Measurements from ENCODE around the gene SHANK1. TPM values are rescaled to one million over a fixed set of nuclear protein-coding genes. Genes with fewer than 3 reads are reported as not detected.

Gene SHANK1
- total RNA-seq, 2 experiments from 2014 or later, result not detected

- no peak for DNase-seq
- Mint-ChIP-seq H3K4me1 (peaks cover 27% of the 10 kb centered on the region), H3K9me3 (no peaks in the 10 kb centered on the region), H3K4me3 (peak overlapping the region; percentile 96), H3K36me3 (peaks cover 3% of the 10 kb centered on the region), H3K27ac (no peak overlapping the region), H3K27me3 (peaks cover 32% of the 10 kb centered on the region)
- POLR2A ChIA-PET, result interaction anchor here (0.9 to 2.6 kb wide), 5 partner anchors 54 to 213 kb away, joined by 3 to 18 read pairs (median 7); partner anchors contain the start of gene JOSD2
- no peak for ATAC-seq (ENCODE audit: low read depth)
These were observed 4.3 kb upstream of the SHANK1 start for GRCh38 chr19:50723735-50724521.

DNA sequence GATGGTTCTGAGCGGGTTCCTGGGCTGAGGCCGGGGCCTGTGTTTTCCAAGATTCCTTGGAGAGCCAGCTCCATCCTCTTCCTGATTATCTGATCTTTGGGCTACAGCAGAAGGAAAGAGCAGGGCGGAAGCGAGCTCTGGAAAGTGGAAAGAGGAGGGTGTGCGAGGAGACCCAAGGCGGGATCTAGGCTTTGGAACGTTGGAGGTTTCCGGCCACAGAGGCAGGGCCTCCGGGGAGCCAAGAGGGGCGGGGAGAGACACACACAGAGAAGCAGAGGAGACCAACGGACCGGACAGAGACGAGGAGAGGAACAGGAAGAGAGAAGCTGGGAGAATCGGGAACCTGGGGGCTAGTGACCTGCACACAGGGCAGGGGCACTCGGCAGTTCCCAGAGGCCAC, 3.5 kb upstream of the SHANK1 start, which contains the start of gene CLEC11A:
CLEC11A (plus strand) TSS at position 296 of the 400 bp plus-strand sequence. CDS start 162 bp downstream, outside the sequence.
- peak within 1 kb of the TSS; percentile 46 for H3K27ac Mint-ChIP-seq

GRCh38 chr19:50722201-50723013, 2.8 kb upstream of the SHANK1 start:
- peaks cover 3% of the 10 kb centered on the region for H3K36me3 Mint-ChIP-seq
- POLR2A ChIA-PET, result no interaction called here
- no peak overlapping the region for H3K4me3 Mint-ChIP-seq
- DNase-seq (no peak), ATAC-seq (ENCODE audit: low read depth) (no peak)
- H3K9me3 Mint-ChIP-seq, result no peaks in the 10 kb centered on the region
- peaks cover 37% of the 10 kb centered on the region for H3K27me3 Mint-ChIP-seq
- H3K27ac Mint-ChIP-seq, result no peak overlapping the region
- peaks cover 20% of the 10 kb centered on the region for H3K4me1 Mint-ChIP-seq

More for the DNA sequence above, 3.5 kb upstream of the SHANK1 start, which contains the start of gene CLEC11A:
- Mint-ChIP-seq H3K9me3 (no peaks in the 10 kb centered on the region), H3K4me3 (peak within 1 kb of the TSS; percentile 96), H3K4me1 (peaks cover 23% of the 10 kb centered on the region), H3K27me3 (peaks cover 32% of the 10 kb centered on the region), H3K36me3 (peaks cover 3% of the 10 kb centered on the region)
- POLR2A ChIA-PET, result no interaction called here
- DNase-seq (no peak), ATAC-seq (ENCODE audit: low read depth) (no peak)

GRCh38 chr19:50721441-50722137, 2.0 kb upstream of the SHANK1 start:
- peaks cover 16% of the 10 kb centered on the region for H3K4me1 Mint-ChIP-seq
- no peaks in the 10 kb centered on the region for H3K9me3 Mint-ChIP-seq
- H3K4me3 Mint-ChIP-seq, result no peak overlapping the region
- H3K27me3 Mint-ChIP-seq, result peaks cover 41% of the 10 kb centered on the region
- no peak for ATAC-seq (ENCODE audit: low read depth)
- DNase-seq, result no peak
- no peak overlapping the region for H3K27ac Mint-ChIP-seq
- POLR2A ChIA-PET, result no interaction called here
- H3K36me3 Mint-ChIP-seq, result peaks cover 2% of the 10 kb centered on the region

DNA sequence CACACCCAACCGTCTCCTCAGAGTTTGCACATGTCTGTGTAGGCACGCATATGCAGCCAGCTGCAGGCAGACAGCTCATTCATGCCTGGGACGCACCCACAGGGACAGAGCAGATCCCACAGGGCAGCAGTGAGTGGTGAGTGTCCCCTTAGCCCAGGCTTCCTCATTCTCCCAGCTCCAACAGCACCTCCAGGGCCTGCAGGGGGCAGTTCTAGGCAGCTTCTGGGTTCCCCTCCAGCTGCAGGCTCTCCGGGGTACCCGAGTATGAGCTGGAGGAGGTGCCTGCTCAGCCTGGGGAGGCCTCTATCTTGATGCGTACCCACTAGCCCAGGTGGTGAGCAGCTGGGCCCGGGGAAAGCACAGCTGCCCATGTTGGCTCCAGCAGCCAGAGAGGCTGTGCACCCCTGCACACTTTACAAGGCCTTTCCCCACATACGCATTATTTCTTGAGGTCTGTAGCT, 1.3 kb upstream of the SHANK1 start:
- DNase-seq (no peak), ATAC-seq (ENCODE audit: low read depth) (no peak)
- Mint-ChIP-seq H3K27ac (no peak overlapping the region), H3K4me3 (no peak overlapping the region), H3K36me3 (no peaks in the 10 kb centered on the region), H3K27me3 (peaks cover 41% of the 10 kb centered on the region), H3K9me3 (no peaks in the 10 kb centered on the region), H3K4me1 (peaks cover 10% of the 10 kb centered on the region)
- POLR2A ChIA-PET, result no interaction called here

DNA sequence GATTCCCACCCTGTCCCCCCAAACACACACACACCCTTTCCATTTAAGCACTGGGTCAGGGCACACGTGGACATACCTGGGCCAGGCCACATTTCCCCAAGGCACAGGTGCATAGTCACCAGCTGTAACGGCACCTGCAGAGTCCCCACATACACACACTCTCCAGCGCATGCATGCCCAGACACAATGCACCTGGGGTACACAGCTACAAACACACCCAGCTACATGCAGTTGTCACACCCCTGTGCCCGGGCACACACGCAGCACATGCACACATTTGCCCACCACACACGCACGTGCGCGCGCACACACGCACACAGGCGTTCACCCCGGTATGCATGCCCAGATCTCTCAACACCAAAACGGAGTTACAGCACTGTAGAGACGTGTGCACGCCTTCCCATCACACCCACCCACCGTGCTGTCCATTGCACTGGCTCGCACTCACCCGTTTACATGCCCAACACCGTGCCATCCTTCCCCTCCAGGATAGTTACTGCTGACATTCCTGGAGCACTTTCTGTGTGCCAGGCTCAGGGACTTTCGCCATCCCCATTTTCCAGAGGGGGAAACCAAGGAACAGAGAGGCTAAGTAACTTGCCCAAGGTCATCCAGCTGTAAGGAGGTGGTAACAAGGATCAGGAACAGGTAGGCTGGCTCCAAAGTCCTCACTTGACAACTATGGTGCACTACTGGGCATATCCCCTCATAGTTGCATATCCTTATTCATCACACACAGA, 749 bp upstream of the SHANK1 start:
- Mint-ChIP-seq H3K9me3 (no peaks in the 10 kb centered on the region), H3K36me3 (no peaks in the 10 kb centered on the region), H3K4me1 (peaks cover 8% of the 10 kb centered on the region), H3K27ac (no peak overlapping the region), H3K4me3 (peak overlapping the region; percentile 3), H3K27me3 (peaks cover 43% of the 10 kb centered on the region)
- no peak for ATAC-seq (ENCODE audit: low read depth)
- POLR2A ChIA-PET, result no interaction called here
- DNase-seq, result no peak

DNA sequence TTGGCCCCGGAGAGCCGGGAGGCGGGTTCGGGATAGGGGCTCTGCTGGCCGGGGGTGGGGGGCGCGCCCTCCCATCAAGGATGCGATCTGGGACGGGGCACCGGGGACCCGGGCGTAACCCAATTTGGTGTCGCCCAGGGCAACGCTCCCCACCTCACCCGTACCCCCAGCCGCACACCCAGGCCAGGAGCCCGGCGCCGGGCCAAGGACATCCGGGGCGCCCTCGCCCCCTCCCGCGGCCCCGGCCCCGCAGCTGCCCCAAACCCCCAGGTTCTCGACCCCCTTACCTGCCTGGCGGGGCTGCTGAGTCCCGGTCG, 525 bp downstream of the SHANK1 start:
- Mint-ChIP-seq H3K27me3 (peaks cover 43% of the 10 kb centered on the region), H3K9me3 (no peaks in the 10 kb centered on the region), H3K4me1 (peaks cover 7% of the 10 kb centered on the region), H3K4me3 (no peak overlapping the region), H3K27ac (no peak overlapping the region), H3K36me3 (no peaks in the 10 kb centered on the region)
- no peak for DNase-seq
- POLR2A ChIA-PET, result no interaction called here
- no peak for ATAC-seq (ENCODE audit: low read depth)

DNA sequence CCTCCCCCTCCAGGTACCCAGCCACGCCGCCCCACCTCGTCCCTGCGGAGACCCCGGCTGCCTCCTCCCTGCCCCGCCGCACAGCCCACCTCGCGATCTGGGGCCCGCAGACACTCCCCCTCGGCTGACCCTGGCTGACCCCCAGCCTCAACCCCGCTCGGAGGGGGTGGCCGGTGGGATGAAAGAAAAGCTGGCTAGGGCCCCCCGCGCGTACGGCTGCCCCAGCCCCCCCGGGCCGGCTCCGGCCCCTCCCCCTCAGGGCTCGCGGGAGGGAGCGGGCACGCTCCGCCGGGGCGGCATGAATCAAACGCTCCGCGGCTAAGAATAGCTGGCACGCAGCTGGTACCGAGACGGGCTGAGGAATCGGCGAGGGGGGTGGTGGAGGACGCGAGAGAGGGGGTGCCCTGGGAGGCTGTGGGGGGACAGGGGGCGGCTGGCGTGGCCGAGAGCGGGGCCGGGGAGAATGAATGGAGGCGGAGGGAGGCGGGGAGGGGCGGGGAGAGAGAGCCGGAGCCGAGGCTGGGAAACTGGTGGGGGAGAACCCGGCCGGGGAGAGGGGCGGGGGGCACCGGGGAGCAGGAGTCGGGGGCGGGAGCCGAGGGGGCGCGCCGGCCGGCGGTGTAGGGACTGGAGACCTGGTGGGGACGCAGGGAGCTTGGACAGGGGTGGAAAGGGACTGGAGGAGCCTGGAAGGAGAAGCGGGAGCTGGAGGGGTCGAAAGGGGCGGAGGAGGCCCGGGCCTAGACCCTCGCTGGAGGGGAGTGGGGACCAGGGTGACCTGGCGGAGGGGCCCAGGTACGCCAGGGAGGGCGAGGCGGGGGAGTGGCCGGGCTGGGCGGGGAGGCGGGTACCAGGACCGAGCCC, 1.1 kb downstream of the SHANK1 start:
- Mint-ChIP-seq H3K4me1 (peaks cover 9% of the 10 kb centered on the region), H3K27me3 (peaks cover 40% of the 10 kb centered on the region), H3K27ac (no peak overlapping the region), H3K9me3 (no peaks in the 10 kb centered on the region), H3K4me3 (no peak overlapping the region), H3K36me3 (no peaks in the 10 kb centered on the region)
- ATAC-seq (ENCODE audit: low read depth), result peak; percentile 4
- no peak for DNase-seq
- POLR2A ChIA-PET, result interaction anchor here (1.1 kb wide), 1 partner anchor 10 kb away, joined by 3 read pairs; no protein-coding TSS in a partner anchor

- Mint-ChIP-seq H3K4me3 (no peak overlapping the region), H3K27ac (no peak overlapping the region), H3K27me3 (peaks cover 37% of the 10 kb centered on the region), H3K36me3 (no peaks in the 10 kb centered on the region), H3K9me3 (no peaks in the 10 kb centered on the region), H3K4me1 (peaks cover 15% of the 10 kb centered on the region)
- DNase-seq (no peak), ATAC-seq (ENCODE audit: low read depth) (no peak)
- POLR2A ChIA-PET, result interaction anchor here (1.1 kb wide), 1 partner anchor 11 kb away, joined by 3 read pairs; no protein-coding TSS in a partner anchor
These were observed 1.7 kb downstream of the SHANK1 start for GRCh38 chr19:50717891-50718254.

GRCh38 chr19:50717026-50717723, 2.4 kb downstream of the SHANK1 start:
- Mint-ChIP-seq H3K9me3 (no peaks in the 10 kb centered on the region), H3K36me3 (no peaks in the 10 kb centered on the region), H3K27ac (no peak overlapping the region), H3K4me1 (peaks cover 17% of the 10 kb centered on the region), H3K4me3 (no peak overlapping the region), H3K27me3 (peaks cover 30% of the 10 kb centered on the region)
- ATAC-seq (ENCODE audit: low read depth), result no peak
- POLR2A ChIA-PET, result no interaction called here
- no peak for DNase-seq

DNA sequence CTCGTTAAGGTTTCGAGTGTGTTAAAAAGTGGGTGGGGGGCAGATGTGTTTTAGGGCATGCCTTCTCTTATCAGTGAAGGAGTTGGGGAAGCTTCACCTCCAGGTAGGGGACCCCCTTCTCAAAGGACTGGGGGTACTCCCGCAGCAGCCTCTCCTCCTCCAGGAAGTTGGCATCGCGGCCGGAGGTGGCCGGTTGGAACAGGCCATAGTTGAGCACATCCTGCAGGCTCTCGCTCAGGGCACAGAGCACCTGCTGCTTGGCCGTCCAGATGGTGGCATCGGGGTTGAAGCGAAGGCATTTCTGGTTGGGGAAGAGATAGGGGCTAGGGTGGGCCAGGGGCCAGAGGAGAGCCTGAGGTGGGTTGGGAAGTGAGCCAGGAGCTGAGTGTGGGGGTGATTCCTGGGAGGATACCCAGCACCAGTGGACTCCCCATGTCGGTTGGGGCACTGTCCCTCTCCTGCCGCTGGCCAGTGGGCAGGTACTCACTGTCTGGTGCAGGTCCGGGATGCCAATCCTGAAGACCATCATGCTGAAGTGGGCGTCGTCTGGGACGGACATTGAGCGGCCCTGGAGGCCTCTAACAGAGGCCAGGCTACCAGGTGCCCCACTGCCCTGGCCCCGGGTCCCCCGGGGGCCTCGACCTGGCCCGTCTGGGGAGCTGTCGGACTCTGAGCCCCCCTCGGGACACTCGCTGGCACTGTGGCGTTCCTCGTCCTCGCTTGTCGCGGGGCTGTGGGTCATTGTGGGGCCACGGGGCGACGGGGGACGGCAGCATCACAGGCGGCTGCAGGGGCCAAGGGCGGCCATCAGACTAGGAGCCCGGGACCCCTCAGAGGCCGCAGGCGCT, 3.2 kb downstream of the SHANK1 start:
- POLR2A ChIA-PET, result no interaction called here
- H3K27me3 Mint-ChIP-seq, result peaks cover 24% of the 10 kb centered on the region
- no peak overlapping the region for H3K4me3 Mint-ChIP-seq
- H3K9me3 Mint-ChIP-seq, result no peaks in the 10 kb centered on the region
- no peaks in the 10 kb centered on the region for H3K36me3 Mint-ChIP-seq
- no peak for ATAC-seq (ENCODE audit: low read depth)
- H3K27ac Mint-ChIP-seq, result no peak overlapping the region
- DNase-seq, result no peak
- H3K4me1 Mint-ChIP-seq, result peaks cover 17% of the 10 kb centered on the region

Measured in activated naive CD8-positive, alpha-beta T cell treated with anti-CD3 and anti-CD28 coated beads, Interleukin-2, amount 10 ng/mL, durations not matched to agents 7 days and 5 days (primary cell).